Neural progenitor cell (in vitro differentiated cells): ENCODE measurements around the gene ADAP2.

ENCODE experiments used
- EZH2 ChIP-seq: fragments of 200-600 bp; sonication (generic); IDR thresholded peaks from 2 replicates; pipeline ENCODE4 v1.6.1; 2017; ENCODE audit warnings: antibody characterized with exemption, mild to moderate bottlenecking, moderate library complexity
- EZH2phosphoT487 ChIP-seq: fragments of 200-600 bp; sonication (generic); IDR thresholded peaks from 2 replicates; pipeline ENCODE4 v1.6.1; 2017; ENCODE audit warnings: antibody characterized with exemption
- TF ChIP-seq, protein P1 (sequence below): fragments of 200-600 bp; sonication (generic); IDR thresholded peaks from 2 replicates; pipeline ENCODE4 v1.5.1; 2017; ENCODE audit warnings: antibody characterized with exemption, mild to moderate bottlenecking

DNA sequence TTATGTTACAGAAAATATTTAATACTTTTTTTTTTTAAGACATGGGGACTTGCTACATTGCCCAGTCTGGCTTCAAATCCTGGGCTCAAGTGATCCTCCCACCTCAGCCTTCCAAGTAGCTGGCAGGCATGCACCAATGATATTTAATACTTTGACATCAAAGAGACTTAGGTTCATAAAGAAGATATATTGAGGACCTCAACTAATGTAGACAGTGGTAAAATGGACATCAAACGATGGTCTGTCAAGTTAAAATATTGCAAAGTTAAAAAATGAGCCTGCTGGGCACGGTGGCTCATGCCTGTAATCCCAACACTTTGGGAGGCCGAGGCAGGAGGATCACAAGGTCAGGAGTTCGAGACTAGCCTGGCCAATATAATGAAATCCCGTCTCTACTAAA, 24.4 kb upstream of the ADAP2 start:
- TF ChIP-seq EZH2: no peak
- TF ChIP-seq, protein P1, sequence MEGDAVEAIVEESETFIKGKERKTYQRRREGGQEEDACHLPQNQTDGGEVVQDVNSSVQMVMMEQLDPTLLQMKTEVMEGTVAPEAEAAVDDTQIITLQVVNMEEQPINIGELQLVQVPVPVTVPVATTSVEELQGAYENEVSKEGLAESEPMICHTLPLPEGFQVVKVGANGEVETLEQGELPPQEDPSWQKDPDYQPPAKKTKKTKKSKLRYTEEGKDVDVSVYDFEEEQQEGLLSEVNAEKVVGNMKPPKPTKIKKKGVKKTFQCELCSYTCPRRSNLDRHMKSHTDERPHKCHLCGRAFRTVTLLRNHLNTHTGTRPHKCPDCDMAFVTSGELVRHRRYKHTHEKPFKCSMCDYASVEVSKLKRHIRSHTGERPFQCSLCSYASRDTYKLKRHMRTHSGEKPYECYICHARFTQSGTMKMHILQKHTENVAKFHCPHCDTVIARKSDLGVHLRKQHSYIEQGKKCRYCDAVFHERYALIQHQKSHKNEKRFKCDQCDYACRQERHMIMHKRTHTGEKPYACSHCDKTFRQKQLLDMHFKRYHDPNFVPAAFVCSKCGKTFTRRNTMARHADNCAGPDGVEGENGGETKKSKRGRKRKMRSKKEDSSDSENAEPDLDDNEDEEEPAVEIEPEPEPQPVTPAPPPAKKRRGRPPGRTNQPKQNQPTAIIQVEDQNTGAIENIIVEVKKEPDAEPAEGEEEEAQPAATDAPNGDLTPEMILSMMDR: no peak
- TF ChIP-seq EZH2phosphoT487: no peak
